Epithelial cell of proximal tubule (primary cell): ENCODE measurements around the gene CADPS. TPM values are rescaled to one million over a fixed set of nuclear protein-coding genes. Genes with fewer than 3 reads are reported as not detected.
A peak's percentile ranks its signal among the peaks of the same experiment; 100 is the strongest.

ENCODE experiments used
- DNase-seq: peaks from one replicate; pipeline ENCODE4 v3.0.0-alpha.2; 2011; ENCODE audit warnings: low read depth
- H3K4me3 ChIP-seq: 2 replicates; pipeline ENCODE4 v1.5.1; 2011; ENCODE audit warnings: low read depth, mild to moderate bottlenecking, low read length
- total RNA-seq: library from RNA; depleted of rRNA; stranded (reverse); fragments of >200 nt; gene quantifications from 2 replicates; pipeline ENCODE4 v1.2.3, GENCODE V29; 2015
- TF ChIP-seq, protein P1 (sequence below): conservative IDR thresholded peaks from 2 replicates; pipeline ENCODE4 v1.5.1; 2012; ENCODE audit warnings: low read depth, mild to moderate bottlenecking, low read length

CADPS gene
- total RNA-seq, 1 donor from 2014 or later = not detected

DNA sequence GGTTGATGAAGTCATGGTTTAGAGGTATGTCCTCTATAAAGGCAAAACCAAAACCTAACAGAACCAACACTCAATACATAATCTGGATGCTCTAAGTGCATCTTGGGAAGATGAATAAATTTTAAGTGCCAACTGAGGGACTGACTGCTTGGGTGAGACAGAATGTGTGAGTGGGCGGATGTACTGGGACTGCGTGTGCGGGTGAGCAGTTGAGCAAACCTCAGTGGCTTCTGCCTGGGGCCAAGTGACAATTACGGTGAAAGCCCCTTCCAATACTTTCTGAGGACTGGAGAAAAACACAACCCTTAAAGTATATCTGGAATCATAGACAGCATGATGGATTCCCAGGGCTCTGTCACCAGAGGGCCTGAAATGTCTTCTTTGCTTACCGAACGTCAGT lies 421.8 kb downstream of the CADPS start:
- DNase-seq = no peak
- TF ChIP-seq, protein P1, sequence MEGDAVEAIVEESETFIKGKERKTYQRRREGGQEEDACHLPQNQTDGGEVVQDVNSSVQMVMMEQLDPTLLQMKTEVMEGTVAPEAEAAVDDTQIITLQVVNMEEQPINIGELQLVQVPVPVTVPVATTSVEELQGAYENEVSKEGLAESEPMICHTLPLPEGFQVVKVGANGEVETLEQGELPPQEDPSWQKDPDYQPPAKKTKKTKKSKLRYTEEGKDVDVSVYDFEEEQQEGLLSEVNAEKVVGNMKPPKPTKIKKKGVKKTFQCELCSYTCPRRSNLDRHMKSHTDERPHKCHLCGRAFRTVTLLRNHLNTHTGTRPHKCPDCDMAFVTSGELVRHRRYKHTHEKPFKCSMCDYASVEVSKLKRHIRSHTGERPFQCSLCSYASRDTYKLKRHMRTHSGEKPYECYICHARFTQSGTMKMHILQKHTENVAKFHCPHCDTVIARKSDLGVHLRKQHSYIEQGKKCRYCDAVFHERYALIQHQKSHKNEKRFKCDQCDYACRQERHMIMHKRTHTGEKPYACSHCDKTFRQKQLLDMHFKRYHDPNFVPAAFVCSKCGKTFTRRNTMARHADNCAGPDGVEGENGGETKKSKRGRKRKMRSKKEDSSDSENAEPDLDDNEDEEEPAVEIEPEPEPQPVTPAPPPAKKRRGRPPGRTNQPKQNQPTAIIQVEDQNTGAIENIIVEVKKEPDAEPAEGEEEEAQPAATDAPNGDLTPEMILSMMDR = no peak

DNA sequence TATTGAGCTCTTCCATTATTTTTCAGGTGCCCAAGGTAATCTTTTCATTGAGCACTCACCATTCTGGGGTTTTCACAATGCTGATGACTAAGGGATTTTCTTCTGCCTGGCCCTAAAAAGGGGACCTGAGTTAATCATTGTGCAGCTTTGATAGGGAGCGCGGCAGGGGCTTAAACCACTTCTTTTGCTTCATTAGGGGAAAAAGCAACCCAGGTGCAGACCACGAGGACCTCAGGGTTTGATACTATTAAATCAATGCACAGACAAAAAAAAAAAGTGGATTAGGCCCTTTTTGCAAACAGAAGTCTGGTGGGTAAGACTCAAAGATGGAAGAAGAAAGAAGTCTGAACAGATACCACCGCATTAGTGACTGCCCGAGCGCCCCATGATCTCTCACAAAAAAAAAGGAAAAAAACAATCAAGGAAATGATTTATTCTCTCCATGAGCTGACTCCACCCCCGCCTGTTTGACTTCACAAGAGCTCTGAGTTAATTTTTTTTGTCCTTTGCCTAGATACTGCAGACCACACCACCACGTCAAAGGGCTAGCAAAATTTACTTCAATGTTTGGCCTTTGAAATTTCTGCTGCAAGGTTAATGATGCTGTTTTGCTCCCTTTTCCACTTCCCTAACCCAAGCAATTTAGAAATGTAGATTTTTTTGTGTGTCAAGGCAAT lies 423.9 kb downstream of the CADPS start:
- no peak overlapping the region for H3K4me3 ChIP-seq
- TF ChIP-seq, protein P1 = no peak
- no peak for DNase-seq

More for the DNA sequence above, 421.8 kb downstream of the CADPS start:
- H3K4me3 ChIP-seq = no peak overlapping the region

DNA sequence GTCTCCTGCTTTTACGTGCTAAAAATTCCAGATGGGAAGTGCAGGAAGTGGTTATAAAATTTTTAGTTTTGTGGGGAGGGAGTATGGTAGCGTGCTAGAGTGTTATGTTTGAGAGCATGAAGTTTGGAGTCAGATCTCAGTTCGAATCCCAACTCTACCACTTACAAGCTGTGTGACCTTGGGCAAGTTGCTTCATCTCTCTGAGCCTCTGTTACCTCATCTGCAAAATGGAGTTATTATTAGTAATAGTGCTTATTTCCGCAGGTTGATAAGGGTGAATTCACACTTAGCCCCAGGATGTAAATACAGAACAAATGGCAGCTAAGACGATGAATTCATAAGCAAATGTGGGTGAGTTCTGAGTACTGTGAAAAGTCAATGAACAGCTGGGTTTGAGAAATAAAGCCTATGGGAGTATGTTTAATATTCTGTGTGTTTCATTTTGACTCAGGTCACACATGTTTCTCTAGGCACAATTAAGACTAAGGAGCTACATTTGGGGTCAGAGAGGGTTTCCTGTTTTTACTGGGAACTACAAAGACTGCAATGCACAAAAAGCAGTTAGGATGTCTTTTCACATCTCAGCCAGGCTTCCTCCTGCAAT lies 428.8 kb downstream of the CADPS start:
- DNase-seq = no peak

DNA sequence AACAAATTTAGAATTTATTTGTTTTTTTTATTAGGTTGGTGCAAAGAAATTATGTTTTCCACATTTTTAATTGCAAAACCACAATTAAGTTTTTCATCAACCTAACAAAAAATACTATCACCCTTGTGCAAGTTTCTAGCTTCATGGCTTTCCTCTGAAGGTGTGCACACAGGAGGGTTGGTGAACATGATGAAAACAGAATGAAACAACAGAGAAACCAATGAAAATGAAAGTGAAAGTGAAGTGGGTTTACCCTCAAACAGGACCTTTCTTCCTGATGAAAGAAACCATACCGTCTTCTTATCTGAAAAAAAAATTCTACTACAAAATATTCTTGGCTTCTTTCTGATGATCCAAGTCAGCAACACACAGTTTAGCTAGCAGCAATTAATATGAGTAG lies 429.9 kb downstream of the CADPS start:
- H3K4me3 ChIP-seq = peak overlapping the region; percentile 39
- TF ChIP-seq, protein P1 = no peak
- no peak for DNase-seq

More for the DNA sequence above, 428.8 kb downstream of the CADPS start:
- TF ChIP-seq, protein P1 = no peak
- no peak overlapping the region for H3K4me3 ChIP-seq

DNA sequence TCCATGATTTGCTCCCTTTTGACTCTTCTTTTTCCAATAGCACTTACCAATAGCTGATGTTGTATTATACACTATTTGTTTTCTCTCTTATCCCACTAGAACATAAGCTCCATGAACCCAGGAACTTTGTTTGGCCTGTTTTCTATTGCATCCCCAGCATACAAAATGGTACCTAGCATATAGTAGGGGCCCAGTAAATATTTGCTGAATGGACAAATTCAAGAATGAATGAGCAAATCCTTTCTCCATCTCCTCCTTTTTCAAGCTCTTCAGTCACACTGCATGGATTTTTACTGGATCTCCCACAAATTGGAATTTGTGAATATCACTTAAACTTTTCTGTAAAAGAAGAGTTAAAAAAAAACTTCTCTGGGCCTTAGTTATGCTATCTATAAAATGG lies 435.2 kb downstream of the CADPS start:
- TF ChIP-seq, protein P1 = no peak
- H3K4me3 ChIP-seq = no peak overlapping the region
- DNase-seq = no peak

DNA sequence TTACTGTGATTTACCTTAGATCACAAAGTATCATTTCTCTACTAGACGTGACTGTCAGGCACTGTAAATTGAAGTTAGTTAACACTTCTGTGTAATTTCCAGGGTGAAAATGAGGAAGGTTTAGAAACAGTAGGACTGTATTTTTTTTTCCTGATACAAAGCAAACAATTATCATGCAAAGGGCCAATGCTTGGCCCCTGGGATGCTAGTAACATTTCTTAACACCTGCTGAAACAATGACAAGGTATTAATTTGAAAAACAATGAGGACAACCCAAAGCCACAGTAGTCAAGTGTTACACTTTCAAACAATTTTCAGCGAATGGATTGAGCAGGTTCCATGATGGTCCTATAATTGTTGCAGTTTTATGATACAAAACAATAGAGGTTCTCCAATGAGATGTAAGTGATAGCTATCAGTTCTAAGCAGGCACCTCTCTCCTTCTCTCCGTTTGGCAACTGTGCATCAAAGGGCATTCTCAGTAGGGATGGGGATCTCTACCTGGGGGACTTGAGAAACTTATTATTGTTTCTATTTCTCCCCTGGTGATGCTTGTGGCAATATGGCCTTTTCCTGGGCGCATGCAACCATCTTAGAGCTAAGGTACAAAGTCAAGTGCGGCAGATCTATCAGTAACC lies 435.9 kb downstream of the CADPS start:
- no peak overlapping the region for H3K4me3 ChIP-seq
- TF ChIP-seq, protein P1 = no peak
- DNase-seq = no peak
